Measurements from ENCODE around the gene CPLX4.
"Not testable (repeated sequence)": the region's sequence is repeated elsewhere in the genome, so short reads cannot be mapped to it uniquely, and the experiment has no call there.

Gene CPLX4

GRCh38 chr18:59268721-59269562 lies 49.5 kb downstream of the CPLX4 start:
- no peak for DNase-seq

- DNase-seq, result no peak
These were observed 50.2 kb downstream of the CPLX4 start for GRCh38 chr18:59268127-59268720.

GRCh38 chr18:59267503-59268126 lies 50.8 kb downstream of the CPLX4 start:
- no peak for DNase-seq

GRCh38 chr18:59266886-59267502 lies 51.5 kb downstream of the CPLX4 start:
- no peak for DNase-seq

- no peak for DNase-seq
These were observed 52.0 kb downstream of the CPLX4 start for GRCh38 chr18:59266459-59266858.

- no peak for DNase-seq
These were observed 52.5 kb downstream of the CPLX4 start for GRCh38 chr18:59265974-59266369.

GRCh38 chr18:59265246-59265973 lies 53.0 kb downstream of the CPLX4 start:
- no peak for DNase-seq

GRCh38 chr18:59264651-59265245 lies 53.7 kb downstream of the CPLX4 start:
- no peak for DNase-seq

GRCh38 chr18:59264121-59264571 lies 54.3 kb downstream of the CPLX4 start:
- no peak for DNase-seq

GRCh38 chr18:59263661-59264060 lies 54.8 kb downstream of the CPLX4 start:
- DNase-seq, result no peak

- not testable (repeated sequence) for DNase-seq
These were observed 56.2 kb downstream of the CPLX4 start for GRCh38 chr18:59262243-59262642.

GRCh38 chr18:59261842-59262241 lies 56.6 kb downstream of the CPLX4 start:
- DNase-seq, result not testable (repeated sequence)

- DNase-seq, result not testable (repeated sequence)
These were observed 63.0 kb downstream of the CPLX4 start for GRCh38 chr18:59255491-59255890.

GRCh38 chr18:59249199-59249774 lies 69.2 kb downstream of the CPLX4 start:
- peak; percentile 85 for DNase-seq

- no peak for DNase-seq
These were observed 71.7 kb downstream of the CPLX4 start for GRCh38 chr18:59246796-59247195.

Data from fibroblast of upper back skin (primary cell).